ENCODE data around the gene PRPF8.
"Not testable (repeated sequence)": the region's sequence is repeated elsewhere in the genome, so short reads cannot be mapped to it uniquely, and the experiment has no call there.

PRPF8 gene

GRCh38 chr17:1688405-1688804 lies 3.7 kb upstream of the PRPF8 start:
- DNase-seq, result not testable (repeated sequence)

GRCh38 chr17:1686086-1686485 lies 1.4 kb upstream of the PRPF8 start:
- no peak for DNase-seq

- no peak for DNase-seq
Observed at GRCh38 chr17:1683459-1683858, 1.2 kb downstream of the PRPF8 start.

GRCh38 chr17:1676401-1676800 lies 8.3 kb downstream of the PRPF8 start:
- DNase-seq, result no peak

- DNase-seq, result no peak
Observed at GRCh38 chr17:1673041-1673785, 11.5 kb downstream of the PRPF8 start.

GRCh38 chr17:1663934-1664333 lies 20.7 kb downstream of the PRPF8 start:
- not testable (repeated sequence) for DNase-seq

- DNase-seq, result no peak
Observed at GRCh38 chr17:1661045-1661444, 23.6 kb downstream of the PRPF8 start.

- no peak for DNase-seq
Observed at GRCh38 chr17:1658100-1658499, 26.6 kb downstream of the PRPF8 start.

GRCh38 chr17:1653735-1654134 lies 30.9 kb downstream of the PRPF8 start:
- no peak for DNase-seq

GRCh38 chr17:1652794-1653193 lies 31.9 kb downstream of the PRPF8 start:
- not testable (repeated sequence) for DNase-seq

- DNase-seq, result no peak
Observed at GRCh38 chr17:1651559-1651844, 33.2 kb downstream of the PRPF8 start.

GRCh38 chr17:1650731-1651558 lies 33.7 kb downstream of the PRPF8 start:
- DNase-seq, result no peak

GRCh38 chr17:1649844-1650501 lies 34.7 kb downstream of the PRPF8 start, which contains the start of gene RILP:
Gene RILP (minus strand): TSS chr17:1649866. CDS start chr17:1649804, 62 bp downstream.
- no peak for DNase-seq

- DNase-seq, result peak; percentile 92
Observed at GRCh38 chr17:1648963-1649843, 35.5 kb downstream of the PRPF8 start.

GRCh38 chr17:1648173-1648962 lies 36.3 kb downstream of the PRPF8 start:
- DNase-seq, result no peak

GRCh38 chr17:1647802-1648171 lies 36.9 kb downstream of the PRPF8 start:
- no peak for DNase-seq

GRCh38 chr17:1646199-1646875 lies 38.3 kb downstream of the PRPF8 start:
- DNase-seq, result no peak

- no peak for DNase-seq
Observed at GRCh38 chr17:1645207-1646171, 39.2 kb downstream of the PRPF8 start, which contains the start of gene SCARF1. Gene SCARF1 (minus strand): TSS chr17:1645732. CDS start chr17:1645697, 35 bp downstream.

GRCh38 chr17:1644493-1645206 lies 40.0 kb downstream of the PRPF8 start:
- no peak for DNase-seq

Data from activated CD4-positive, alpha-beta T cell treated with anti-CD3 and anti-CD28 coated beads for 1 hour (primary cell).